ENCODE measurements around the gene TOP2A. TPM values are rescaled to one million over a fixed set of nuclear protein-coding genes. Genes with fewer than 3 reads are reported as not detected.

The TOP2A gene
- total RNA-seq, 1 experiment from 2014 or later = 141 TPM

DNA sequence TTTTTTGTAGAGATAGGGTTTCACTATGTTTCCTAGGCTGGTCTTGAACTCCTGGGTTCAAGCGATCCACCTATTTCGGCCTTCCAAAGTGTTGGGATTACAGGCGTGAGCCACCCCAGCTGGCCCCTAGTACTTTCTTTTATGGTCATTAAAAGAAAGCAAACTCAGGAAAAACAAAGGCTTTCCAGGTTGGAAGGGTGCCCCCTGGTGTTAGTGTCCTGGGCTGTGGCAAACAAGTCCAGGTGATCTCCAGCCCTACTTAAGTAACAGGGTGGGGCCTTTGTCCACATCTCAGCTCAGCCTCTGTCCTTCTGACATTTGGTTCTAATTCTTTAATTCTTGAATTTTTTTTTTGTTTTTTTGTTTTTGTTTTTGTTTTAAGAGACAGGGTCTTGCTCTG, 32.5 kb upstream of the TOP2A start:
- Histone ChIP-seq H3K9ac (ENCODE audit: low read length) (no peak overlapping the region), H3K36me3 (ENCODE audit: control insufficient read depth in 1 of 2, insufficient read depth in 2 of 2, low read length in 2 of 2) (no peaks in the 10 kb centered on the region), H3K9me3 (ENCODE audit: control insufficient read depth in 1 of 2, insufficient read depth in 1 of 2, low read depth in 1 of 2, low read length in 2 of 2) (no peaks in the 10 kb centered on the region), H3K27ac (ENCODE audit: low read depth, low read length) (no peak overlapping the region), H3K9me2 (ENCODE audit: insufficient read depth) (no peaks in the 10 kb centered on the region), H3K4me1 (ENCODE audit: control insufficient read depth in 1 of 2, insufficient read depth in 2 of 2, low read length in 2 of 2) (peaks cover 0 to 29% of the 10 kb centered on the region in 2 experiments; a peak in 2 of 4 replicates), H4K20me1 (ENCODE audit: insufficient read depth) (no peaks in the 10 kb centered on the region), H3K27me3 (ENCODE audit: insufficient read depth, low read length) (no peaks in the 10 kb centered on the region), H3K4me2 (ENCODE audit: low read length) (no peak overlapping the region), H3K79me2 (ENCODE audit: insufficient read depth, low read length) (no peaks in the 10 kb centered on the region), H3K4me3 (replicated peaks in 1 of 2; ENCODE audit: low read depth in 1 of 2, low read length in 2 of 2) (no peak overlapping the region), H2AFZ (ENCODE audit: low read depth, low read length, poor library complexity, severe bottlenecking) (peak overlapping the region; percentile 6)
- DNase-seq (ENCODE audit: low read depth, low spot score) (peak; percentile 62), ATAC-seq (peak; percentile 84)
- intact Hi-C loops (cut with micrococcal nuclease) = no loop called here
- BruUV-seq (replicated peaks) = no TSS peak
- RAD21 ChIA-PET (ENCODE audit: low non-redundant PET in 1 of 2, low total read pairs in 2 of 2, uncharacterized antibody in 2 of 2, unreplicated experiment in 2 of 2) = interaction anchor here (1.2 to 1.7 kb wide), 2 partner anchors 82 to 83 kb away, joined by 5 read pairs; no protein-coding TSS in a partner anchor
- CTCF ChIA-PET = interaction anchor here (0.6 to 1.8 kb wide), 13 partner anchors 8 to 167 kb away, joined by 3 to 8 read pairs (median 4); no protein-coding TSS in a partner anchor
- POLR2A ChIA-PET = no interaction called here
- TF ChIP-seq RAD21 (IDR thresholded peaks at IDR 0.05; ENCODE audit: low read depth) (peak; percentile 54), SP1 (IDR thresholded peaks at IDR 0.05; ENCODE audit: low read depth) (no peak)
- TF ChIP-seq, protein P1, sequence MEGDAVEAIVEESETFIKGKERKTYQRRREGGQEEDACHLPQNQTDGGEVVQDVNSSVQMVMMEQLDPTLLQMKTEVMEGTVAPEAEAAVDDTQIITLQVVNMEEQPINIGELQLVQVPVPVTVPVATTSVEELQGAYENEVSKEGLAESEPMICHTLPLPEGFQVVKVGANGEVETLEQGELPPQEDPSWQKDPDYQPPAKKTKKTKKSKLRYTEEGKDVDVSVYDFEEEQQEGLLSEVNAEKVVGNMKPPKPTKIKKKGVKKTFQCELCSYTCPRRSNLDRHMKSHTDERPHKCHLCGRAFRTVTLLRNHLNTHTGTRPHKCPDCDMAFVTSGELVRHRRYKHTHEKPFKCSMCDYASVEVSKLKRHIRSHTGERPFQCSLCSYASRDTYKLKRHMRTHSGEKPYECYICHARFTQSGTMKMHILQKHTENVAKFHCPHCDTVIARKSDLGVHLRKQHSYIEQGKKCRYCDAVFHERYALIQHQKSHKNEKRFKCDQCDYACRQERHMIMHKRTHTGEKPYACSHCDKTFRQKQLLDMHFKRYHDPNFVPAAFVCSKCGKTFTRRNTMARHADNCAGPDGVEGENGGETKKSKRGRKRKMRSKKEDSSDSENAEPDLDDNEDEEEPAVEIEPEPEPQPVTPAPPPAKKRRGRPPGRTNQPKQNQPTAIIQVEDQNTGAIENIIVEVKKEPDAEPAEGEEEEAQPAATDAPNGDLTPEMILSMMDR (IDR thresholded peaks at IDR 0.05 in 2 of 3, conservative IDR thresholded peaks at IDR 0.05 in 1 of 3; ENCODE audit: borderline replicate concordance in 1 of 3, insufficient read depth in 1 of 3, low read depth in 2 of 3, low read length in 2 of 3) = peak; percentile 66 to 85 (median 75); a peak in 5 of 6 replicates

DNA sequence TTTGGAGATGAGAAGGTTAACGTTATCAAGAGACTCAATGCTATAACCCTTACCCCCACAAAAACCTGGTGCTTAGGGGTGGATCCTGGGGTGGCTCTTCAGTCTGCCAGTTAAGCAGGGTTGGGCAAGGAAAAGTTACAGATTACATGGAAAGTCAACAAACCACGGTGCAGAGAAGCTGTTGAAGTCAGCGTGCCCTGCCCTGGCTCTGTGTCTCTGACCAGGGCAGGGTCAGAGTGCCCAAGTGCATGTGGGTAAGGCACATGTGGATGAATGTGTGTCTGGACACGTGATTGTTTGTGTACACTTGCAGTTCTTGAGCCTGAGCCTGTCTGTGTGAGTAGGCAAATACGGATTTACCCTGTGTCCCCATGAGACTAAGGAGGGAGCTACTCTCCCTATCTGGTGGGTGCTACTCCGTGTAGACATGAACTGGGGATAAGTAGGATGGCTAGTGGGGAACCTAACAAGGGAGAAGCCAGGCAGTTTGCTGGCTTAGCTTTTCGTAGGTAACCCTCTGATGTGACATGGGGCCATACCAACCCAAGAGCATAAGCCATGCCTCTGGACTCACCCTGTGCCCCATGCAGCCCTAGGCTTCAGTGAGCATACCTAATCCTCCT, 31.1 kb upstream of the TOP2A start:
- intact Hi-C loops (cut with micrococcal nuclease) = no loop called here
- no peak overlapping the region for H3K4me3 ChIP-seq (replicated peaks in 1 of 2; ENCODE audit: low read depth in 1 of 2, low read length in 2 of 2)
- no peaks in the 10 kb centered on the region for H3K79me2 ChIP-seq (ENCODE audit: insufficient read depth, low read length)
- no peaks in the 10 kb centered on the region for H3K27me3 ChIP-seq (ENCODE audit: insufficient read depth, low read length)
- no peak overlapping the region for H3K27ac ChIP-seq (ENCODE audit: low read depth, low read length)
- H3K4me1 ChIP-seq (ENCODE audit: control insufficient read depth in 1 of 2, insufficient read depth in 2 of 2, low read length in 2 of 2) = peaks cover 0 to 23% of the 10 kb centered on the region in 2 experiments; a peak in 2 of 4 replicates
- no peak overlapping the region for H3K4me2 ChIP-seq (ENCODE audit: low read length)
- BruUV-seq (replicated peaks) = no TSS peak
- H4K20me1 ChIP-seq (ENCODE audit: insufficient read depth) = no peaks in the 10 kb centered on the region
- ChIA-PET RAD21 (ENCODE audit: low non-redundant PET in 1 of 2, low total read pairs in 2 of 2, uncharacterized antibody in 2 of 2, unreplicated experiment in 2 of 2) (no interaction called here), POLR2A (no interaction called here), CTCF (interaction anchor here (0.6 to 2.6 kb wide), 5 partner anchors 12 to 87 kb away, joined by 3 to 6 read pairs (median 3); partner anchors contain the start of gene TOP2A)
- H2AFZ ChIP-seq (ENCODE audit: low read depth, low read length, poor library complexity, severe bottlenecking) = no peak overlapping the region
- ATAC-seq (no peak), DNase-seq (ENCODE audit: low read depth, low spot score) (no peak)
- no peak overlapping the region for H3K9ac ChIP-seq (ENCODE audit: low read length)
- H3K9me3 ChIP-seq (ENCODE audit: control insufficient read depth in 1 of 2, insufficient read depth in 1 of 2, low read depth in 1 of 2, low read length in 2 of 2) = no peaks in the 10 kb centered on the region
- no peaks in the 10 kb centered on the region for H3K36me3 ChIP-seq (ENCODE audit: control insufficient read depth in 1 of 2, insufficient read depth in 2 of 2, low read length in 2 of 2)
- H3K9me2 ChIP-seq (ENCODE audit: insufficient read depth) = no peaks in the 10 kb centered on the region
- TF ChIP-seq SRF (IDR thresholded peaks at IDR 0.05; ENCODE audit: low read depth) = no peak
- TF ChIP-seq, protein P2, sequence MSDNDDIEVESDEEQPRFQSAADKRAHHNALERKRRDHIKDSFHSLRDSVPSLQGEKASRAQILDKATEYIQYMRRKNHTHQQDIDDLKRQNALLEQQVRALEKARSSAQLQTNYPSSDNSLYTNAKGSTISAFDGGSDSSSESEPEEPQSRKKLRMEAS (IDR thresholded peaks at IDR 0.05) = no peak
- no peak for TF ChIP-seq SP1 (IDR thresholded peaks at IDR 0.05; ENCODE audit: low read depth)
- TF ChIP-seq EZH2phosphoT487 (IDR thresholded peaks at IDR 0.05; ENCODE audit: borderline replicate concordance) = no peak
- TF ChIP-seq, protein P3, sequence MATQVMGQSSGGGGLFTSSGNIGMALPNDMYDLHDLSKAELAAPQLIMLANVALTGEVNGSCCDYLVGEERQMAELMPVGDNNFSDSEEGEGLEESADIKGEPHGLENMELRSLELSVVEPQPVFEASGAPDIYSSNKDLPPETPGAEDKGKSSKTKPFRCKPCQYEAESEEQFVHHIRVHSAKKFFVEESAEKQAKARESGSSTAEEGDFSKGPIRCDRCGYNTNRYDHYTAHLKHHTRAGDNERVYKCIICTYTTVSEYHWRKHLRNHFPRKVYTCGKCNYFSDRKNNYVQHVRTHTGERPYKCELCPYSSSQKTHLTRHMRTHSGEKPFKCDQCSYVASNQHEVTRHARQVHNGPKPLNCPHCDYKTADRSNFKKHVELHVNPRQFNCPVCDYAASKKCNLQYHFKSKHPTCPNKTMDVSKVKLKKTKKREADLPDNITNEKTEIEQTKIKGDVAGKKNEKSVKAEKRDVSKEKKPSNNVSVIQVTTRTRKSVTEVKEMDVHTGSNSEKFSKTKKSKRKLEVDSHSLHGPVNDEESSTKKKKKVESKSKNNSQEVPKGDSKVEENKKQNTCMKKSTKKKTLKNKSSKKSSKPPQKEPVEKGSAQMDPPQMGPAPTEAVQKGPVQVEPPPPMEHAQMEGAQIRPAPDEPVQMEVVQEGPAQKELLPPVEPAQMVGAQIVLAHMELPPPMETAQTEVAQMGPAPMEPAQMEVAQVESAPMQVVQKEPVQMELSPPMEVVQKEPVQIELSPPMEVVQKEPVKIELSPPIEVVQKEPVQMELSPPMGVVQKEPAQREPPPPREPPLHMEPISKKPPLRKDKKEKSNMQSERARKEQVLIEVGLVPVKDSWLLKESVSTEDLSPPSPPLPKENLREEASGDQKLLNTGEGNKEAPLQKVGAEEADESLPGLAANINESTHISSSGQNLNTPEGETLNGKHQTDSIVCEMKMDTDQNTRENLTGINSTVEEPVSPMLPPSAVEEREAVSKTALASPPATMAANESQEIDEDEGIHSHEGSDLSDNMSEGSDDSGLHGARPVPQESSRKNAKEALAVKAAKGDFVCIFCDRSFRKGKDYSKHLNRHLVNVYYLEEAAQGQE (IDR thresholded peaks at IDR 0.05; ENCODE audit: low read depth) = no peak
- TF ChIP-seq, protein P4, sequence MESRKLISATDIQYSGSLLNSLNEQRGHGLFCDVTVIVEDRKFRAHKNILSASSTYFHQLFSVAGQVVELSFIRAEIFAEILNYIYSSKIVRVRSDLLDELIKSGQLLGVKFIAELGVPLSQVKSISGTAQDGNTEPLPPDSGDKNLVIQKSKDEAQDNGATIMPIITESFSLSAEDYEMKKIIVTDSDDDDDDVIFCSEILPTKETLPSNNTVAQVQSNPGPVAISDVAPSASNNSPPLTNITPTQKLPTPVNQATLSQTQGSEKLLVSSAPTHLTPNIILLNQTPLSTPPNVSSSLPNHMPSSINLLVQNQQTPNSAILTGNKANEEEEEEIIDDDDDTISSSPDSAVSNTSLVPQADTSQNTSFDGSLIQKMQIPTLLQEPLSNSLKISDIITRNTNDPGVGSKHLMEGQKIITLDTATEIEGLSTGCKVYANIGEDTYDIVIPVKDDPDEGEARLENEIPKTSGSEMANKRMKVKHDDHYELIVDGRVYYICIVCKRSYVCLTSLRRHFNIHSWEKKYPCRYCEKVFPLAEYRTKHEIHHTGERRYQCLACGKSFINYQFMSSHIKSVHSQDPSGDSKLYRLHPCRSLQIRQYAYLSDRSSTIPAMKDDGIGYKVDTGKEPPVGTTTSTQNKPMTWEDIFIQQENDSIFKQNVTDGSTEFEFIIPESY (IDR thresholded peaks at IDR 0.05; ENCODE audit: extremely low read depth, insufficient replicate concordance, low read length) = no peak
- TF ChIP-seq ELF1 (IDR thresholded peaks at IDR 0.05; ENCODE audit: borderline replicate concordance, low read depth) = no peak
- TF ChIP-seq EZH2 (IDR thresholded peaks at IDR 0.05) = no peak
